ENCODE data around the gene SPATA16.

The SPATA16 gene

GRCh38 chr3:173064631-173065030 lies 76.4 kb downstream of the SPATA16 start:
- no CpG with 5 or more reads among the region's 1 CpG for WGBS (ENCODE audit: extremely low coverage, insufficient coverage, low lambda C conversion rate)
- H3K23ac ChIP-seq (ENCODE audit: low read length) = no peak overlapping the region

GRCh38 chr3:173058229-173058628 lies 82.8 kb downstream of the SPATA16 start:
- DNase-seq = no peak
- Histone ChIP-seq H3K27me3 (ENCODE audit: insufficient read depth, low read length, poor library complexity) (no peaks in the 10 kb centered on the region), H4K5ac (ENCODE audit: low read length) (no peak overlapping the region), H3K27ac (ENCODE audit: low read depth, low read length) (no peak overlapping the region), H4K8ac (ENCODE audit: low read depth, low read length) (no peak overlapping the region), H2BK5ac (ENCODE audit: low read length) (no peak overlapping the region), H3K9ac (ENCODE audit: low read length) (no peak overlapping the region), H3K23ac (ENCODE audit: low read length) (no peak overlapping the region), H2BK120ac (ENCODE audit: low read depth, low read length) (no peak overlapping the region), H2AK5ac (ENCODE audit: low read length) (no peak overlapping the region), H2BK15ac (replicated peaks; ENCODE audit: low read depth) (no peak overlapping the region), H3K56ac (ENCODE audit: low read length) (no peak overlapping the region), H3K79me2 (ENCODE audit: control insufficient read depth, insufficient read depth, low read length) (no peaks in the 10 kb centered on the region), H3K4me3 (ENCODE audit: low read length) (no peak overlapping the region), H3K79me1 (ENCODE audit: low read length) (no peaks in the 10 kb centered on the region), H3K36me3 (ENCODE audit: control insufficient read depth, insufficient read depth, low read length) (no peaks in the 10 kb centered on the region), H3K4me2 (ENCODE audit: low read length) (no peak overlapping the region), H3K4me1 (ENCODE audit: control insufficient read depth, low read depth, low read length) (no peaks in the 10 kb centered on the region), H3K18ac (ENCODE audit: low read length) (no peak overlapping the region), H3K4ac (ENCODE audit: low read depth, low read length) (no peak overlapping the region)
- no CpG with 5 or more reads among the region's 2 CpGs for WGBS (ENCODE audit: extremely low coverage, insufficient coverage, low lambda C conversion rate)

More at GRCh38 chr3:173064631-173065030, 76.4 kb downstream of the SPATA16 start:
- Histone ChIP-seq H3K4me1 (ENCODE audit: control insufficient read depth, low read depth, low read length) (no peaks in the 10 kb centered on the region), H2AK5ac (ENCODE audit: low read length) (no peak overlapping the region), H3K4me2 (ENCODE audit: low read length) (no peak overlapping the region), H3K56ac (ENCODE audit: low read length) (no peak overlapping the region), H3K27me3 (ENCODE audit: insufficient read depth, low read length, poor library complexity) (no peaks in the 10 kb centered on the region), H3K79me2 (ENCODE audit: control insufficient read depth, insufficient read depth, low read length) (no peaks in the 10 kb centered on the region), H3K9ac (ENCODE audit: low read length) (no peak overlapping the region), H2BK5ac (ENCODE audit: low read length) (no peak overlapping the region), H3K4ac (ENCODE audit: low read depth, low read length) (no peak overlapping the region), H3K27ac (ENCODE audit: low read depth, low read length) (no peak overlapping the region), H3K79me1 (ENCODE audit: low read length) (no peaks in the 10 kb centered on the region), H4K8ac (ENCODE audit: low read depth, low read length) (no peak overlapping the region), H4K5ac (ENCODE audit: low read length) (no peak overlapping the region), H2BK120ac (ENCODE audit: low read depth, low read length) (no peak overlapping the region), H2BK15ac (replicated peaks; ENCODE audit: low read depth) (no peak overlapping the region), H3K4me3 (ENCODE audit: low read length) (no peak overlapping the region), H3K18ac (ENCODE audit: low read length) (no peak overlapping the region), H3K36me3 (ENCODE audit: control insufficient read depth, insufficient read depth, low read length) (no peaks in the 10 kb centered on the region)
- no peak for DNase-seq

DNA sequence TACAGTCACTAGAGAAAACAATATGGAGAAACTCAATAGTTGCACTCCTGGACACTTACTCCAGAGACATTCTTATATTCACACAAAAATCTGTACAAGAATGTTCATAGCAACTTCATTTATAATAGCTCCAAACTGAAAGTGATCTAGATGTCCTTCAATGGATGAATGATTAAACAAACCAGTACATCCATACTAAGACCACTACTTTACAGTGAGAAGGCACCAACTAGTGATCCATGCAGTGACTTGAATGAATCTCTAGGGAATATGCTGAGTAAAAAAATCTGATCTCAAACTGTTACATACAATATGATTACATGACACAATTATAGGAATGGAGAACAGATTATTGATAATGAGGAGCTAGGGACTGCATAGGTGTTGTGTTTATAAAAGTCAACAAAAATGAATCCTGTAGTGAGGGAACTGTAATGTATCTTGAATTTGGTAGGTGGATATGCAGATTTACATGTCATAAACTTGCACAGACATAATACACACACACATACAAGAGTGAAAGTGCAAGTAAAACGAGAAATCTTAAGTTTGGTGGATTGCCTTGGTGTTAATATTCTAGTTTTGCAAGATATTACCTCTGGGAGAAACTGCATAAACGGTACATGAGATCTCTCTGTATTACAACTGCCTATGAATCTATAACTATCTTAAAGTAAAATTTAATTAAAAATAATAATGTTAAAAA lies 85.7 kb downstream of the SPATA16 start:
- DNase-seq = no peak
- Histone ChIP-seq H2BK120ac (ENCODE audit: low read depth, low read length) (no peak overlapping the region), H3K18ac (ENCODE audit: low read length) (no peak overlapping the region), H4K8ac (ENCODE audit: low read depth, low read length) (no peak overlapping the region), H3K23ac (ENCODE audit: low read length) (no peak overlapping the region), H2BK5ac (ENCODE audit: low read length) (no peak overlapping the region), H3K36me3 (ENCODE audit: control insufficient read depth, insufficient read depth, low read length) (no peaks in the 10 kb centered on the region), H3K79me1 (ENCODE audit: low read length) (no peaks in the 10 kb centered on the region), H3K4me1 (ENCODE audit: control insufficient read depth, low read depth, low read length) (no peaks in the 10 kb centered on the region), H2AK5ac (ENCODE audit: low read length) (no peak overlapping the region), H3K4me2 (ENCODE audit: low read length) (no peak overlapping the region), H3K27ac (ENCODE audit: low read depth, low read length) (no peak overlapping the region), H3K79me2 (ENCODE audit: control insufficient read depth, insufficient read depth, low read length) (no peaks in the 10 kb centered on the region), H2BK15ac (replicated peaks; ENCODE audit: low read depth) (no peak overlapping the region), H3K9ac (ENCODE audit: low read length) (no peak overlapping the region), H4K5ac (ENCODE audit: low read length) (no peak overlapping the region), H3K4me3 (ENCODE audit: low read length) (no peak overlapping the region), H3K56ac (ENCODE audit: low read length) (no peak overlapping the region), H3K4ac (ENCODE audit: low read depth, low read length) (no peak overlapping the region), H3K27me3 (ENCODE audit: insufficient read depth, low read length, poor library complexity) (no peaks in the 10 kb centered on the region)
- WGBS (ENCODE audit: extremely low coverage, insufficient coverage, low lambda C conversion rate) = no CpG with 5 or more reads among the region's 2 CpGs

DNA sequence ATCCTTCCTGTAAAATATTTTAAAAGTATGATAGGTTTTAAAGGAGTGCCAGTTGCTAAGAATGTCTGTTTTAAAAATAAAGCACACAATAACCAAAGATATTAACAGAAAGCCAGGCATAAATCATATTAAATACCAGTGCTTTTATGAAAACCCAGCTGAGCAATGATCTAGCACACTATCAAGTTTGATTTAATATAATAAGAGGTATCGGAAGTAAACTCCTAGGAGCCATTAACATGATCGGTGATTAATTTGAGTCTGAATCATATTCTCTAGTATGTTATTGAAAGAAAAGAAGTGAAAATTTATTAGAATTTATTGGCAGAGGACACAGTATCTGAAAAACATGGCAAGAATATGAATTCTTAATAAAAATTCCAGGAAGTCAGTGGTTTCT lies 91.7 kb downstream of the SPATA16 start:
- no peak overlapping the region for H3K27ac ChIP-seq (ENCODE audit: low read depth, low read length)
- H3K36me3 ChIP-seq (ENCODE audit: control insufficient read depth, insufficient read depth, low read length) = no peaks in the 10 kb centered on the region
- H4K5ac ChIP-seq (ENCODE audit: low read length) = no peak overlapping the region
- H3K4me3 ChIP-seq (ENCODE audit: low read length) = no peak overlapping the region
- no peak overlapping the region for H2BK5ac ChIP-seq (ENCODE audit: low read length)
- H2BK15ac ChIP-seq (replicated peaks; ENCODE audit: low read depth) = no peak overlapping the region
- DNase-seq = no peak
- no peaks in the 10 kb centered on the region for H3K79me1 ChIP-seq (ENCODE audit: low read length)
- H3K56ac ChIP-seq (ENCODE audit: low read length) = no peak overlapping the region
- H4K8ac ChIP-seq (ENCODE audit: low read depth, low read length) = no peak overlapping the region
- H3K23ac ChIP-seq (ENCODE audit: low read length) = no peak overlapping the region
- WGBS (ENCODE audit: extremely low coverage, insufficient coverage, low lambda C conversion rate) = 100% methylated on average over 1 of the region's 2 CpGs
- no peak overlapping the region for H3K18ac ChIP-seq (ENCODE audit: low read length)
- no peak overlapping the region for H3K4ac ChIP-seq (ENCODE audit: low read depth, low read length)
- no peak overlapping the region for H3K4me2 ChIP-seq (ENCODE audit: low read length)
- H3K79me2 ChIP-seq (ENCODE audit: control insufficient read depth, insufficient read depth, low read length) = no peaks in the 10 kb centered on the region
- H3K4me1 ChIP-seq (ENCODE audit: control insufficient read depth, low read depth, low read length) = no peaks in the 10 kb centered on the region
- H3K27me3 ChIP-seq (ENCODE audit: insufficient read depth, low read length, poor library complexity) = no peaks in the 10 kb centered on the region
- no peak overlapping the region for H2AK5ac ChIP-seq (ENCODE audit: low read length)
- H2BK120ac ChIP-seq (ENCODE audit: low read depth, low read length) = no peak overlapping the region
- H3K9ac ChIP-seq (ENCODE audit: low read length) = no peak overlapping the region

DNA sequence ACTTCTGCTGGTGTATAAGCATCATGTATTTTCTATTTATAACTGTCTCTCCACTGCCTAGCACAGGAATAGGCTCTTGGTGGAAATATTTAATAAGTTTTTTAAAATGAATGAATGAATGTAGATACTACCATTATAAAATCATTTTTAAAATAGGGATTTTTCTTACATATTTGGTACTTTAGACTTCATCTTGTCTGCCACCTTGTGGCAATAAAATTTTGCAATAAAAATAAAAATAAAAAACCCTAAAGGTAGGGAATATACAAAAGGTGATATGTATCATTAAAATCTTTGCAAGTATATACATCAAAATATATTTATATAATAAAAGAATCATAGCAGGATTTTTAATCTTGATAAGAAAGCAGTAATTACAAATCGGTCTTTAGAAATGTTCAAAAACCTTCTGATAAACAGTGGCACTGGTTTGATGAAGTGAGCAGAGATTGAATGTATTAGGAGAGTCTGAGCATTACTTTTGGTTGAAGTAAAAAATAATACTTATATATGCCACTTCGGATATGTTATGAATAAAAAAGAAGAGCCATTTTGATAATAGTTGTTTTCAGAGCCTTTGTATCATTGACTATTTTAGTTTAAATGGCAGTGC lies 95.2 kb downstream of the SPATA16 start:
- Histone ChIP-seq H3K4me1 (ENCODE audit: control insufficient read depth, low read depth, low read length) (no peaks in the 10 kb centered on the region), H3K27me3 (ENCODE audit: insufficient read depth, low read length, poor library complexity) (no peaks in the 10 kb centered on the region), H4K5ac (ENCODE audit: low read length) (no peak overlapping the region), H2AK5ac (ENCODE audit: low read length) (no peak overlapping the region), H3K27ac (ENCODE audit: low read depth, low read length) (no peak overlapping the region), H3K4ac (ENCODE audit: low read depth, low read length) (no peak overlapping the region), H3K4me2 (ENCODE audit: low read length) (no peak overlapping the region), H4K8ac (ENCODE audit: low read depth, low read length) (no peak overlapping the region), H3K23ac (ENCODE audit: low read length) (no peak overlapping the region), H3K9ac (ENCODE audit: low read length) (no peak overlapping the region), H2BK5ac (ENCODE audit: low read length) (no peak overlapping the region), H3K4me3 (ENCODE audit: low read length) (no peak overlapping the region), H3K36me3 (ENCODE audit: control insufficient read depth, insufficient read depth, low read length) (no peaks in the 10 kb centered on the region), H3K79me1 (ENCODE audit: low read length) (no peaks in the 10 kb centered on the region), H3K56ac (ENCODE audit: low read length) (no peak overlapping the region), H2BK120ac (ENCODE audit: low read depth, low read length) (no peak overlapping the region), H3K79me2 (ENCODE audit: control insufficient read depth, insufficient read depth, low read length) (no peaks in the 10 kb centered on the region), H3K18ac (ENCODE audit: low read length) (no peak overlapping the region), H2BK15ac (replicated peaks; ENCODE audit: low read depth) (no peak overlapping the region)
- WGBS (ENCODE audit: extremely low coverage, insufficient coverage, low lambda C conversion rate) = no CpG with 5 or more reads among the region's 2 CpGs
- no peak for DNase-seq

GRCh38 chr3:173044998-173045397 lies 96.0 kb downstream of the SPATA16 start:
- Histone ChIP-seq H3K27me3 (ENCODE audit: insufficient read depth, low read length, poor library complexity) (no peaks in the 10 kb centered on the region), H4K5ac (ENCODE audit: low read length) (no peak overlapping the region), H3K4ac (ENCODE audit: low read depth, low read length) (no peak overlapping the region), H3K23ac (ENCODE audit: low read length) (no peak overlapping the region), H2BK15ac (replicated peaks; ENCODE audit: low read depth) (no peak overlapping the region), H3K36me3 (ENCODE audit: control insufficient read depth, insufficient read depth, low read length) (no peaks in the 10 kb centered on the region), H3K79me2 (ENCODE audit: control insufficient read depth, insufficient read depth, low read length) (no peaks in the 10 kb centered on the region), H3K18ac (ENCODE audit: low read length) (no peak overlapping the region), H3K4me1 (ENCODE audit: control insufficient read depth, low read depth, low read length) (no peaks in the 10 kb centered on the region), H2BK5ac (ENCODE audit: low read length) (no peak overlapping the region), H3K4me2 (ENCODE audit: low read length) (no peak overlapping the region), H3K9ac (ENCODE audit: low read length) (no peak overlapping the region), H2BK120ac (ENCODE audit: low read depth, low read length) (no peak overlapping the region), H3K56ac (ENCODE audit: low read length) (no peak overlapping the region), H2AK5ac (ENCODE audit: low read length) (no peak overlapping the region), H3K4me3 (ENCODE audit: low read length) (no peak overlapping the region), H3K27ac (ENCODE audit: low read depth, low read length) (no peak overlapping the region), H3K79me1 (ENCODE audit: low read length) (no peaks in the 10 kb centered on the region), H4K8ac (ENCODE audit: low read depth, low read length) (no peak overlapping the region)
- WGBS (ENCODE audit: extremely low coverage, insufficient coverage, low lambda C conversion rate) = no CpG with 5 or more reads among the region's 2 CpGs
- DNase-seq = peak; percentile 5

Data from mesendoderm (in vitro differentiated cells).